Breast epithelium (tissue), 3 donors: Measurements from ENCODE around the gene DGCR6.

Experiments
- CTCF ChIP-seq, 3 donors: fragments of 450-650 bp; IDR thresholded peaks; one replicate each; pipeline ENCODE4 v1.5.1; 2016 to 2017; ENCODE audit warnings: antibody characterized with exemption in 3 of 3, mild to moderate bottlenecking in 3 of 3, moderate library complexity in 3 of 3
- POLR2A ChIP-seq: fragments of 450-650 bp; IDR thresholded peaks from one replicate; pipeline ENCODE4 v1.6.1; 2016; ENCODE audit warnings: antibody characterized with exemption, mild to moderate bottlenecking, moderate library complexity
- POLR2AphosphoS5 ChIP-seq, 3 donors: sonication (generic); formaldehyde crosslinking; IDR thresholded peaks; one replicate each; pipeline ENCODE4 v1.6.1; 2017; ENCODE audit warnings: antibody characterized with exemption in 3 of 3

GRCh38 chr22:18905540-18906409 is at the start of gene DGCR6:
- TF ChIP-seq CTCF (IDR thresholded peaks at IDR 0.05) (no peak), POLR2A (no peak), POLR2AphosphoS5 (IDR thresholded peaks at IDR 0.05) (no peak)
